ENCODE measurements around the gene INO80E. TPM values are rescaled to one million over a fixed set of nuclear protein-coding genes. Genes with fewer than 3 reads are reported as not detected.
A peak's percentile ranks its signal among the peaks of the same experiment; 100 is the strongest.

INO80E gene
- total RNA-seq, 1 experiment from 2014 or later, result 115 TPM

- peak; percentile 92 for DNase-seq (ENCODE audit: low spot score)
- CTCF ChIA-PET, result interaction anchor here (1.1 kb wide), 1 partner anchor 22 kb away, joined by 3 read pairs; the partner anchor contains the start of gene TLCD3B
- Histone ChIP-seq H3K4me1 (ENCODE audit: insufficient read depth, low read length, poor library complexity, severe bottlenecking) (peaks cover 9% of the 10 kb centered on the region), H3K27me3 (replicated peaks; ENCODE audit: insufficient read depth, low read depth, low read length, poor library complexity) (no peaks in the 10 kb centered on the region), H3K9me3 (ENCODE audit: low read depth, low read length, poor library complexity, severe bottlenecking) (no peaks in the 10 kb centered on the region), H3K36me3 (ENCODE audit: insufficient read depth, low read length, poor library complexity, severe bottlenecking) (peaks cover 15% of the 10 kb centered on the region), H3K27ac (ENCODE audit: low read depth, low read length, poor library complexity, severe bottlenecking) (peak overlapping the region; percentile 81), H3K4me3 (ENCODE audit: low read depth, low read length, poor library complexity, severe bottlenecking) (peak overlapping the region; percentile 85)
- TF ChIP-seq EZH2 (IDR thresholded peaks at IDR 0.05; ENCODE audit: borderline replicate concordance, low read depth, low read length, poor library complexity, severe bottlenecking) (no peak), CTCF (conservative IDR thresholded peaks at IDR 0.05; ENCODE audit: low read depth, low read length) (no peak)
- BruUV-seq (replicated peaks), result TSS peak; percentile 50
- POLR2A ChIA-PET (ENCODE audit: low non-redundant PET), result no interaction called here
- intact Hi-C loops (cut with micrococcal nuclease; ENCODE audit: unreplicated experiment), result no loop called here
These were observed 57.5 kb downstream of the INO80E start for GRCh38 chr16:30053376-30054015.

GRCh38 chr16:30054451-30054850, 58.4 kb downstream of the INO80E start:
- Histone ChIP-seq H3K36me3 (ENCODE audit: insufficient read depth, low read length, poor library complexity, severe bottlenecking) (peaks cover 21% of the 10 kb centered on the region), H3K4me1 (ENCODE audit: insufficient read depth, low read length, poor library complexity, severe bottlenecking) (peaks cover 9% of the 10 kb centered on the region), H3K4me3 (ENCODE audit: low read depth, low read length, poor library complexity, severe bottlenecking) (peak overlapping the region; percentile 85), H3K27me3 (replicated peaks; ENCODE audit: insufficient read depth, low read depth, low read length, poor library complexity) (no peaks in the 10 kb centered on the region), H3K27ac (ENCODE audit: low read depth, low read length, poor library complexity, severe bottlenecking) (no peak overlapping the region), H3K9me3 (ENCODE audit: low read depth, low read length, poor library complexity, severe bottlenecking) (no peaks in the 10 kb centered on the region)
- CTCF ChIA-PET, result no interaction called here
- POLR2A ChIA-PET (ENCODE audit: low non-redundant PET), result interaction anchor here (0.6 kb wide), 1 partner anchor 583 kb away, joined by 5 read pairs; no protein-coding TSS in a partner anchor
- intact Hi-C loops (cut with micrococcal nuclease; ENCODE audit: unreplicated experiment), result no loop called here
- TF ChIP-seq CTCF (conservative IDR thresholded peaks at IDR 0.05; ENCODE audit: low read depth, low read length) (no peak), EZH2 (IDR thresholded peaks at IDR 0.05; ENCODE audit: borderline replicate concordance, low read depth, low read length, poor library complexity, severe bottlenecking) (no peak)
- no TSS peak for BruUV-seq (replicated peaks)
- no peak for DNase-seq (ENCODE audit: low spot score)

GRCh38 chr16:30054959-30055553, 59.0 kb downstream of the INO80E start:
- intact Hi-C loops (cut with micrococcal nuclease; ENCODE audit: unreplicated experiment), result no loop called here
- H3K27ac ChIP-seq (ENCODE audit: low read depth, low read length, poor library complexity, severe bottlenecking), result peak overlapping the region; percentile 49
- no peak overlapping the region for H3K4me3 ChIP-seq (ENCODE audit: low read depth, low read length, poor library complexity, severe bottlenecking)
- ChIA-PET POLR2A (ENCODE audit: low non-redundant PET) (no interaction called here), CTCF (interaction anchor here (1.2 kb wide), 1 partner anchor 14 kb away, joined by 11 read pairs; no protein-coding TSS in a partner anchor)
- H3K36me3 ChIP-seq (ENCODE audit: insufficient read depth, low read length, poor library complexity, severe bottlenecking), result peaks cover 25% of the 10 kb centered on the region
- H3K4me1 ChIP-seq (ENCODE audit: insufficient read depth, low read length, poor library complexity, severe bottlenecking), result peaks cover 9% of the 10 kb centered on the region
- no peak for DNase-seq (ENCODE audit: low spot score)
- no peaks in the 10 kb centered on the region for H3K9me3 ChIP-seq (ENCODE audit: low read depth, low read length, poor library complexity, severe bottlenecking)
- no peaks in the 10 kb centered on the region for H3K27me3 ChIP-seq (replicated peaks; ENCODE audit: insufficient read depth, low read depth, low read length, poor library complexity)
- BruUV-seq (replicated peaks), result no TSS peak
- TF ChIP-seq CTCF (conservative IDR thresholded peaks at IDR 0.05; ENCODE audit: low read depth, low read length) (peak; percentile 52), EZH2 (IDR thresholded peaks at IDR 0.05; ENCODE audit: borderline replicate concordance, low read depth, low read length, poor library complexity, severe bottlenecking) (no peak)

Other genes with a start within 250 kb of the INO80E start
- not detected in 2 replicates for gene ZG16, start 218.0 kb upstream of the INO80E start, total RNA-seq (2021)
- 171 and 186 TPM in 2 replicates for gene KIF22, start 205.5 kb upstream of the INO80E start, total RNA-seq (2021)
- 457 and 516 TPM in 2 replicates for gene MAZ, start 189.7 kb upstream of the INO80E start, total RNA-seq (2021)
- 9.0 TPM in 2 replicates for gene PRRT2, start 184.0 kb upstream of the INO80E start, total RNA-seq (2021)
- gene PAGR1, start 180.1 kb upstream of the INO80E start, total RNA-seq (2021), result 47.4 and 50.0 TPM in 2 replicates
- gene MVP, start 175.8 kb upstream of the INO80E start, total RNA-seq (2021), result 5.6 and 7.1 TPM in 2 replicates
- gene CDIPT, start 133.0 kb upstream of the INO80E start, total RNA-seq (2021), result 51.7 and 55.6 TPM in 2 replicates
- gene SEZ6L2, start 96.7 kb upstream of the INO80E start, total RNA-seq (2021), result 7.0 and 9.1 TPM in 2 replicates
- 2.0 and 2.5 TPM in 2 replicates for gene ASPHD1, start 95.8 kb upstream of the INO80E start, total RNA-seq (2021)
- gene KCTD13, start 70.0 kb upstream of the INO80E start, total RNA-seq (2021), result 32.4 and 33.3 TPM in 2 replicates
- 48.3 and 52.7 TPM in 2 replicates for gene TMEM219, start 34.2 kb upstream of the INO80E start, total RNA-seq (2021)
- 49.9 and 50.2 TPM in 2 replicates for gene TAOK2, start 22.4 kb upstream of the INO80E start, total RNA-seq (2021)
- gene HIRIP3, start 624 bp upstream of the INO80E start, total RNA-seq (2021), result 29.7 and 33.2 TPM in 2 replicates
- 3.2 and 5.4 TPM in 2 replicates for gene DOC2A, start 14.8 kb downstream of the INO80E start, total RNA-seq (2021)
- gene C16orf92, start 27.0 kb downstream of the INO80E start, total RNA-seq (2021), result not detected in 2 replicates
- gene TLCD3B, start 35.0 kb downstream of the INO80E start, total RNA-seq (2021), result 1.9 and 2.6 TPM in 2 replicates
- gene ALDOA, start 69.5 kb downstream of the INO80E start, total RNA-seq (2021), result 1,552 and 1,729 TPM in 2 replicates
- gene PPP4C, start 79.8 kb downstream of the INO80E start, total RNA-seq (2021), result 122 and 127 TPM in 2 replicates
- gene TBX6, start 95.7 kb downstream of the INO80E start, total RNA-seq (2021), result 0.49 and 0.85 TPM in 2 replicates
- 4.7 and 9.1 TPM in 2 replicates for gene YPEL3, start 100.0 kb downstream of the INO80E start, total RNA-seq (2021)
- gene GDPD3, start 117.3 kb downstream of the INO80E start, total RNA-seq (2021), result 2.5 and 4.4 TPM in 2 replicates
- 59.5 and 74.6 TPM in 2 replicates for gene MAPK3, start 127.0 kb downstream of the INO80E start, total RNA-seq (2021)
- 4.6 and 7.0 TPM in 2 replicates for gene CORO1A, start 187.4 kb downstream of the INO80E start, total RNA-seq (2021)
- gene BOLA2B, start 197.4 kb downstream of the INO80E start, total RNA-seq (2021), result 180 and 225 TPM in 2 replicates
- gene SLX1A, start 197.6 kb downstream of the INO80E start, total RNA-seq (2021), result 15.5 and 20.0 TPM in 2 replicates
- 14.1 and 21.2 TPM in 2 replicates for gene SULT1A3, start 203.0 kb downstream of the INO80E start, total RNA-seq (2021)